Ectodermal cell (in vitro differentiated cells): ENCODE data around the gene YBX3.

Experiments used
- H3K27ac ChIP-seq: 2 replicates; pipeline ENCODE4 v1.7.0; 2013; ENCODE audit warnings: mild to moderate bottlenecking, low read depth, low read length; ENCODE audit not compliant: insufficient read depth, poor library complexity, severe bottlenecking
- H3K27me3 ChIP-seq: 2 replicates; pipeline ENCODE4 v1.7.0; 2013; ENCODE audit warnings: mild to moderate bottlenecking, low read length; ENCODE audit not compliant: insufficient read depth, control insufficient read depth, poor library complexity, severe bottlenecking
- H3K36me3 ChIP-seq: one replicate; pipeline ENCODE4 v1.7.0; 2013; ENCODE audit warnings: low read length; ENCODE audit not compliant: control insufficient read depth, insufficient read depth
- H3K4me1 ChIP-seq: one replicate; pipeline ENCODE4 v1.7.0; 2013; ENCODE audit warnings: low read length; ENCODE audit not compliant: control insufficient read depth, insufficient read depth
- H3K4me3 ChIP-seq: 2 replicates; pipeline ENCODE4 v1.7.0; 2013; ENCODE audit warnings: low read depth, low read length, control low read depth; ENCODE audit not compliant: insufficient read depth
- H3K9me3 ChIP-seq: 2 replicates; pipeline ENCODE4 v1.7.0; 2013; ENCODE audit warnings: mild to moderate bottlenecking, low read length, moderate library complexity; ENCODE audit not compliant: control insufficient read depth
- WGBS, 2 experiments: methylation state at CpG; one replicate each; pipeline ENCODE4 v1.1.7; 2013; ENCODE audit warnings: missing lambda C conversion rate in 2 of 2; 5-methylcytosine and 5-hydroxymethylcytosine counted together

The YBX3 gene

DNA sequence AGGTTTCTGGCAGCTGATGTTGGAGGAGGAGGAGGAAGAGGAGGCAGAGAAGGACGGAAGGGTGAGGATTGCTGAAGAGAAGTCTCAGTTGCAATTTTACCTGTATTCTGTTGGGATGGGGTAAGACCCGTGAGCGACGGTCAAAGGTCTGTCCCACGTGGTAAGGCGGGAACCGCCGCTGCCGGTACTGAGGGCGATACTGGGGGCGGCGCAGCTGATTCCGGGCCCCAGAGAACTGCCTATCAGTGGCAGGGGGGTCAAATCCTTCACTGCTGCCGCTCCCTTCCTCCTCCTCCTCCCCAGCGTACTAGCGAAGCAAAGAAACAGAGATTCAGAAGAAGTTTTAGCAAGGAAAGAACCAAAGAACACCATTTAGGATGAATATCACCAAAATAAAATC, 13.3 kb downstream of the YBX3 start:
- Histone ChIP-seq H3K27me3 (no peaks in the 10 kb centered on the region), H3K4me1 (no peaks in the 10 kb centered on the region), H3K27ac (no peak overlapping the region), H3K4me3 (no peak overlapping the region), H3K36me3 (peaks cover 11% of the 10 kb centered on the region), H3K9me3 (no peaks in the 10 kb centered on the region)
- 94 to 95% methylated on average over 16 of the region's 16 CpGs for WGBS, 2 experiments

DNA sequence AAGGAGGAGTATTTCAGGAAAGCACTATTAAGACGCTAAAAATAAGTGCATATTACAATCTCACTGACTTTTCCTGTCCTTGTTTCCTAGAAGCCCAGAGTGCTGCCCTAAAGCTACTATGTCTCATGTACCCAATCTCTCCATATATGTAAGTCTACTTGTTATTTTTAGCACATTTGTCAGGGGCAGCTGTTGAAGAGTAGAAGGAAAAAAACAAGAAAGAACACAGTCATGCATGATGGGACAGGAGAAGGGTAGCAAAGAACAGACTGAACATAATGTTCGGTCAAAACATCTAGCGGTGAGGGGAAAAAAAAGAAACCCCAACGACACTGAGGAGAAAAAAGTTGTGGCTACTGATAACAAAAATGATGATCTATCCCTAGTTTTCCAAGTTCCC, 14.3 kb downstream of the YBX3 start:
- H3K36me3 ChIP-seq: peaks cover 11% of the 10 kb centered on the region

GRCh38 chr12:10705655-10706054, 17.5 kb downstream of the YBX3 start:
- WGBS, 2 experiments: 97 to 100% methylated on average over 1 of the region's 2 CpGs
- H3K36me3 ChIP-seq: peaks cover 11% of the 10 kb centered on the region
- H3K9me3 ChIP-seq: no peaks in the 10 kb centered on the region
- H3K27ac ChIP-seq: no peak overlapping the region
- H3K4me3 ChIP-seq: no peak overlapping the region
- H3K4me1 ChIP-seq: no peaks in the 10 kb centered on the region
- H3K27me3 ChIP-seq: no peaks in the 10 kb centered on the region

More for the DNA sequence above, 14.3 kb downstream of the YBX3 start:
- 96 to 98% methylated on average over 4 of the region's 4 CpGs for WGBS, 2 experiments
- Histone ChIP-seq H3K27me3 (no peaks in the 10 kb centered on the region), H3K4me1 (no peaks in the 10 kb centered on the region), H3K4me3 (no peak overlapping the region), H3K9me3 (no peaks in the 10 kb centered on the region), H3K27ac (no peak overlapping the region)

GRCh38 chr12:10701843-10702242, 21.3 kb downstream of the YBX3 start:
- Histone ChIP-seq H3K9me3 (no peaks in the 10 kb centered on the region), H3K27ac (no peak overlapping the region), H3K4me3 (no peak overlapping the region), H3K36me3 (peaks cover 12% of the 10 kb centered on the region), H3K4me1 (no peaks in the 10 kb centered on the region), H3K27me3 (no peaks in the 10 kb centered on the region)
- 96 to 98% methylated on average over 14 of the region's 14 CpGs for WGBS, 2 experiments

GRCh38 chr12:10701131-10701681, 21.9 kb downstream of the YBX3 start:
- Histone ChIP-seq H3K4me1 (no peaks in the 10 kb centered on the region), H3K27me3 (no peaks in the 10 kb centered on the region), H3K36me3 (peaks cover 12% of the 10 kb centered on the region), H3K4me3 (no peak overlapping the region), H3K9me3 (no peaks in the 10 kb centered on the region), H3K27ac (no peak overlapping the region)
- 91 to 97% methylated on average over 3 of the region's 3 CpGs for WGBS, 2 experiments

DNA sequence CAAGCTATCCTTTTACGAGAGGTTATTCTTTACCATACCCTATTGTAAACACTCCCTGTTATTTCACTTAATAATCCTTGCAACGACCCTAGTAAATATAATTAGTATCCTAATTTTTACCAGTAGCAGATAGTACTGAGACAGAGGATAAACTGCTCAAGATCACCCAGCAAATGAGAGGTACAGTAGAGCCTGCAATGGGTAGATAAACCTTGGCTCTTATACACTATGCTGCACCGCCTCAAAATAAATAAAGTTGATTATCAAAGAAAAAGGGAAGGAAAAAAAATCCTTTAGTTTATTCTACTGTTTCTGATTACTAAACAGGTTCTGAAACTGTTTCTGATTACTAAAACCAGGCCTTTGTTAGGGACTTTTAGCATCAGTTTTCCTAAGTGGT, 22.5 kb downstream of the YBX3 start:
- no peak overlapping the region for H3K4me3 ChIP-seq
- WGBS, 2 experiments: 92 to 95% methylated on average over 2 to 3 of the region's 3 CpGs
- no peaks in the 10 kb centered on the region for H3K4me1 ChIP-seq
- H3K9me3 ChIP-seq: no peaks in the 10 kb centered on the region
- H3K36me3 ChIP-seq: peaks cover 12% of the 10 kb centered on the region
- no peak overlapping the region for H3K27ac ChIP-seq
- no peaks in the 10 kb centered on the region for H3K27me3 ChIP-seq

GRCh38 chr12:10697862-10698261, 25.3 kb downstream of the YBX3 start:
- H3K27ac ChIP-seq: no peak overlapping the region
- H3K4me1 ChIP-seq: no peaks in the 10 kb centered on the region
- WGBS, 2 experiments: no CpG with 5 or more reads among the region's 1 CpG
- H3K9me3 ChIP-seq: no peaks in the 10 kb centered on the region
- H3K27me3 ChIP-seq: no peaks in the 10 kb centered on the region
- H3K36me3 ChIP-seq: peaks cover 12% of the 10 kb centered on the region
- H3K4me3 ChIP-seq: no peak overlapping the region

DNA sequence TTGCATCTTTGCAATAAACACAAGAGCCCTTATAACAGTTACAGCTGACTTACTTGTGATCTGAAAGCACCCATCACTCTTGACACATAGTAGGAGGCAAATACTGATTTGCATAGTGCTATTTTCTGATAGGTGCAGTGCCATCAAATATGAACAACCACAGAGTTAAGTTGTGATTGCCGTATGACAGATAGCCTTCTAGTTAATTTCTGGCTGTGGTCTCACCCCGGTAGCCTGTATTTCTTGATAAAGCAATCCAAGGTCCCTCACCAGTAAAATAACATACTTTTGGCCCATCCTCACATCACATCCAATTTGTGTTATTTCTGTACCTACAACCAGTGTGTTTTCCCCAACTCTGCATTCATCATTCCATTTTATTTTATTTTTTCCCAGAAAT, 26.0 kb downstream of the YBX3 start:
- Histone ChIP-seq H3K4me1 (no peaks in the 10 kb centered on the region), H3K36me3 (peaks cover 12% of the 10 kb centered on the region), H3K9me3 (no peaks in the 10 kb centered on the region), H3K27me3 (no peaks in the 10 kb centered on the region), H3K27ac (no peak overlapping the region), H3K4me3 (no peak overlapping the region)
- WGBS, 2 experiments: 90 to 93% methylated on average over 2 of the region's 2 CpGs

GRCh38 chr12:10690906-10691305, 32.2 kb downstream of the YBX3 start:
- H3K9me3 ChIP-seq: no peaks in the 10 kb centered on the region
- no peak overlapping the region for H3K4me3 ChIP-seq
- WGBS, 2 experiments: 85 to 98% methylated on average over 1 to 2 of the region's 2 CpGs
- H3K4me1 ChIP-seq: no peaks in the 10 kb centered on the region
- no peaks in the 10 kb centered on the region for H3K27me3 ChIP-seq
- H3K36me3 ChIP-seq: no peaks in the 10 kb centered on the region
- H3K27ac ChIP-seq: no peak overlapping the region

DNA sequence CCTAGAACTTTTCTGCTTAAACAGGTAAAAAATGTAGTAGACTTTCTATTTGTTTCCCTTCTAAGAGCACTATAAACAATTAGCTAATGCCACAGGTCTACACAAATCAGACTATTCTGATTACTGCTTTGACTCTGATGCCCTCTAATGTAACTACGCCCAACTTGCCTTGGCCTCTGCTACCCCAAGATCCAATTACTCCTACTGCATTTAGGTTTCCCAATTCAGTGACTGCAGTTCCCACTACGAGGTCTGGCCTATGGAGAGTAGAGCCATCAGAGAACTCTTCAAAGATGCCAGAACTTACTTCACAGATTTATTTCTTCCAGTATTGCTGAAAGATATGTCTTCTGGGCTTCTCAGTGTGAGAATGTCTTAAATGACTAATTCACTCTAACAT, 34.0 kb downstream of the YBX3 start:
- H3K36me3 ChIP-seq: no peaks in the 10 kb centered on the region
- no peaks in the 10 kb centered on the region for H3K9me3 ChIP-seq
- H3K27me3 ChIP-seq: no peaks in the 10 kb centered on the region
- no peak overlapping the region for H3K27ac ChIP-seq
- H3K4me1 ChIP-seq: no peaks in the 10 kb centered on the region
- 89 to 91% methylated on average over 2 of the region's 2 CpGs for WGBS, 2 experiments
- no peak overlapping the region for H3K4me3 ChIP-seq

GRCh38 chr12:10688042-10688441, 35.1 kb downstream of the YBX3 start:
- H3K36me3 ChIP-seq: no peaks in the 10 kb centered on the region
- H3K9me3 ChIP-seq: no peaks in the 10 kb centered on the region
- H3K27me3 ChIP-seq: no peaks in the 10 kb centered on the region
- H3K27ac ChIP-seq: no peak overlapping the region
- no peak overlapping the region for H3K4me3 ChIP-seq
- 91 to 100% methylated on average over 1 of the region's 1 CpG for WGBS, 2 experiments
- no peaks in the 10 kb centered on the region for H3K4me1 ChIP-seq
